B cell (primary cell): ENCODE data around the gene CPLANE2. TPM values are rescaled to one million over a fixed set of nuclear protein-coding genes. Genes with fewer than 3 reads are reported as not detected.
A peak's percentile ranks its signal among the peaks of the same experiment; 100 is the strongest.

Experiments used
- ATAC-seq: fragments of 200-7000 bp; cut with Tn5 transposase; one replicate; pipeline ENCODE4 v1.10.0; 2021; ENCODE audit warnings: low read depth, mild to moderate bottlenecking, moderate number of reproducible peaks, moderate library complexity
- CTCF ChIA-PET: fragments of 350-600 bp; sonication (Branson Sonifier 250); formaldehyde crosslinking; loops from one replicate; lab custom pipeline; 2021; ENCODE audit warnings: antibody characterized with exemption, inconsistent platforms; lab: Charles Lee
- POLR2A ChIA-PET: fragments of 350-600 bp; sonication (Branson Sonifier 250); formaldehyde crosslinking; loops from one replicate; lab custom pipeline; 2021; ENCODE audit warnings: antibody characterized with exemption; lab: Charles Lee
- DNase-seq: peaks from one replicate; pipeline ENCODE4 v3.0.0; 2013
- H2AFZ ChIP-seq: 2 replicates; pipeline ENCODE4 v1.6.1; 2012; ENCODE audit warnings: mild to moderate bottlenecking, low read depth, low read length; ENCODE audit not compliant: insufficient read depth, poor library complexity, severe bottlenecking
- H3K27ac ChIP-seq, 2 donors: 1 replicate in 1 of 2; 2 replicates in 1 of 2; pipeline ENCODE4 v1.5.1; 2012 to 2013; ENCODE audit warnings: low read length in 2 of 2, mild to moderate bottlenecking in 2 of 2, moderate library complexity in 1 of 2
- H3K27me3 ChIP-seq, 4 experiments: fragments of 200-600 bp in 1 of 4; sonication (generic) in 1 of 4; replicated peaks in 1 of 4; 1 replicate in 2 of 4; 2 replicates in 2 of 4; pipeline versions ENCODE4 v1.6.1 to v1.7.0; 2013 to 2016; ENCODE audit warnings: low read length in 3 of 4, mild to moderate bottlenecking in 2 of 4, mixed read lengths in 1 of 4, moderate library complexity in 1 of 4; ENCODE audit not compliant: insufficient read depth in 4 of 4, control insufficient read depth in 3 of 4; ENCODE audit errors: control extremely low read depth in 1 of 4
- H3K36me3 ChIP-seq, 2 experiments: replicated peaks in 1 of 2; 1 replicate in 1 of 2; 2 replicates in 1 of 2; pipeline versions ENCODE4 v1.6.1 to v1.7.1; 2013; ENCODE audit warnings: low read length in 1 of 2; ENCODE audit not compliant: insufficient read depth in 2 of 2, control insufficient read depth in 1 of 2; ENCODE audit errors: control extremely low read depth in 1 of 2, extremely low read depth in 1 of 2
- H3K4me1 ChIP-seq, 2 donors: fragments of 200-600 bp in 1 of 2; sonication (generic) in 1 of 2; 1 replicate in 1 of 2; 2 replicates in 1 of 2; pipeline versions ENCODE4 v1.5.1 to v1.6.1; 2013 to 2017; ENCODE audit warnings: low read length in 2 of 2; ENCODE audit not compliant: control insufficient read depth in 2 of 2, insufficient read depth in 2 of 2
- H3K4me2 ChIP-seq: replicated peaks from 2 replicates; pipeline ENCODE3; 2012; ENCODE audit warnings: mild to moderate bottlenecking, low read depth, low read length; ENCODE audit not compliant: poor library complexity, severe bottlenecking
- H3K4me3 ChIP-seq, 5 experiments: fragments of 200-600 bp in 1 of 5; sonication (generic) in 1 of 5; 1 replicate in 3 of 5; 2 replicates in 2 of 5; pipeline versions ENCODE4 v1.5.1 to v1.7.0; 2011 to 2016; ENCODE audit warnings: low read length in 4 of 5, mild to moderate bottlenecking in 4 of 5, low read depth in 2 of 5, control low read depth in 1 of 5, moderate library complexity in 1 of 5; ENCODE audit not compliant: insufficient read depth in 1 of 5; ENCODE audit errors: control extremely low read depth in 1 of 5, extremely low read depth in 1 of 5
- H3K79me2 ChIP-seq: fragments of 200-600 bp; sonication (generic); one replicate; pipeline ENCODE4 v1.6.0; 2016; ENCODE audit warnings: low read length; ENCODE audit not compliant: control insufficient read depth, insufficient read depth
- H3K9ac ChIP-seq: fragments of 200-600 bp; sonication (generic); 2 replicates; pipeline ENCODE4 v1.6.1; 2017; ENCODE audit warnings: mild to moderate bottlenecking, low read length, moderate library complexity
- H3K9me3 ChIP-seq, 3 donors: one replicate each; pipeline versions ENCODE4 v1.6.1 to v1.7.1; 2013; ENCODE audit warnings: low read length in 2 of 3; ENCODE audit not compliant: control insufficient read depth in 2 of 3, insufficient read depth in 1 of 3; ENCODE audit errors: control extremely low read depth in 1 of 3
- H4K20me1 ChIP-seq: 2 replicates; pipeline ENCODE4 v1.6.0; 2012; ENCODE audit warnings: mild to moderate bottlenecking, low read length; ENCODE audit not compliant: insufficient read depth, control insufficient read depth, poor library complexity, severe bottlenecking
- H3K27ac Mint-ChIP-seq: one replicate; pipeline ENCODE4 v1.8.0; 2021; ENCODE audit warnings: mixed read lengths
- H3K27me3 Mint-ChIP-seq: one replicate; pipeline ENCODE4 v1.8.0; 2021; ENCODE audit warnings: mixed read lengths
- H3K4me1 Mint-ChIP-seq: one replicate; pipeline ENCODE4 v1.8.0; 2021; ENCODE audit warnings: mixed read lengths
- H3K4me3 Mint-ChIP-seq: one replicate; pipeline ENCODE4 v1.8.0; 2021; ENCODE audit warnings: mixed read lengths
- H3K9me3 Mint-ChIP-seq: one replicate; pipeline ENCODE4 v1.8.0; 2022; ENCODE audit warnings: mixed read lengths; ENCODE audit not compliant: insufficient read depth
- CTCF ChIP-seq: fragments of 200-600 bp; IDR thresholded peaks from one replicate; pipeline ENCODE4 v1.8.0; 2022; ENCODE audit warnings: antibody characterized with exemption, mild to moderate bottlenecking
- EZH2 ChIP-seq: IDR thresholded peaks from 2 replicates; pipeline ENCODE4 v1.6.1; 2012; ENCODE audit warnings: borderline replicate concordance, low read depth, mild to moderate bottlenecking, moderate library complexity, low read length; ENCODE audit not compliant: insufficient read depth, poor library complexity, severe bottlenecking
- WGBS: methylation state at CpG from one replicate; pipeline ENCODE4 v1.1.5; 2013; ENCODE audit warnings: missing lambda C conversion rate; ENCODE audit not compliant: insufficient coverage; 5-methylcytosine and 5-hydroxymethylcytosine counted together
- intact Hi-C: fragments of 100-400 bp; cut with micrococcal nuclease; formaldehyde crosslinking; loops from one replicate; pipeline ENCODE4 v1.10.0; 2022
- polyA plus RNA-seq: library from polyadenylated mRNA; depleted of rRNA; stranded (reverse); fragments of >200 nt; gene quantifications from 2 replicates; pipeline ENCODE4 v1.2.3, GENCODE V29; 2012
- total RNA-seq, 2 donors: library from RNA; stranded (reverse); fragments of 120-200 nt in 1 of 2; gene quantifications; 1 replicate in 1 of 2; 2 replicates in 1 of 2; pipeline versions ENCODE4 v1.2.3 to v1.2.4, GENCODE V29; 2013 to 2022

Gene CPLANE2
- total and polyA plus RNA-seq, 2 donors (not counting 1 experiment from before 2014, with no cell fraction given), result 5.7 to 11.1 TPM

- no peaks in the 10 kb centered on the region for H3K9me3 Mint-ChIP-seq
- Histone ChIP-seq H3K4me1 (peaks cover 12 to 17% of the 10 kb centered on the region in 2 donors), H3K9ac (peak overlapping the region; percentile 94), H4K20me1 (no peaks in the 10 kb centered on the region), H3K9me3 (no peaks in the 10 kb centered on the region), H3K27ac (peak overlapping the region; percentile 82 to 92), H3K27me3 (no peaks in the 10 kb centered on the region), H3K4me2 (peak overlapping the region; percentile 94), H3K79me2 (no peaks in the 10 kb centered on the region), H3K36me3 (peaks cover 0 to 9% of the 10 kb centered on the region in 2 experiments), H2AFZ (peak overlapping the region; percentile 88), H3K4me3 (peak overlapping the region; percentile 55 to 98 (median 76))
- ATAC-seq (peak; percentile 76), DNase-seq (peak; percentile 87)
- CTCF ChIA-PET, result interaction anchor here (1.0 to 1.2 kb wide), 3 partner anchors 19 to 153 kb away, joined by 3 to 4 read pairs (median 3); no protein-coding TSS in a partner anchor
- H3K4me3 Mint-ChIP-seq, result peak overlapping the region; percentile 85
- H3K27me3 Mint-ChIP-seq, result no peaks in the 10 kb centered on the region
- WGBS, result 29% methylated on average over 5 of the region's 6 CpGs
- TF ChIP-seq CTCF (peak; percentile 66), EZH2 (no peak)
- POLR2A ChIA-PET, result interaction anchor here (0.7 to 1.4 kb wide), 2 partner anchors 19 to 25 kb away, joined by 3 to 5 read pairs; no protein-coding TSS in a partner anchor
- intact Hi-C loops, result loop anchor here (1.0 to 10.0 kb wide), 5 partner anchors 19 to 711 kb away; partner anchors contain the start of genes CASP9, DNAJC16 and NECAP2
- peak overlapping the region; percentile 96 for H3K27ac Mint-ChIP-seq
- peaks cover 16% of the 10 kb centered on the region for H3K4me1 Mint-ChIP-seq
Measured at GRCh38 chr1:16235944-16236510, 956 bp downstream of the CPLANE2 start.

GRCh38 chr1:16235347-16235746, 1.6 kb downstream of the CPLANE2 start:
- Histone ChIP-seq H3K9me3 (no peaks in the 10 kb centered on the region), H3K79me2 (no peaks in the 10 kb centered on the region), H3K27ac (no peak overlapping the region), H3K36me3 (peaks cover 0 to 13% of the 10 kb centered on the region in 2 experiments), H3K27me3 (peaks cover 0 to 1% (median 0%) of the 10 kb centered on the region in 4 experiments), H3K4me1 (peaks cover 12 to 17% of the 10 kb centered on the region in 2 donors), H3K4me3 (no peak overlapping the region), H3K9ac (no peak overlapping the region), H3K4me2 (no peak overlapping the region), H2AFZ (no peak overlapping the region), H4K20me1 (no peaks in the 10 kb centered on the region)
- Mint-ChIP-seq H3K9me3 (no peaks in the 10 kb centered on the region), H3K27me3 (no peaks in the 10 kb centered on the region), H3K4me1 (peaks cover 16% of the 10 kb centered on the region), H3K27ac (no peak overlapping the region), H3K4me3 (no peak overlapping the region)
- POLR2A ChIA-PET, result interaction anchor here (0.7 kb wide), 1 partner anchor 24 kb away, joined by 3 read pairs; no protein-coding TSS in a partner anchor
- DNase-seq (no peak), ATAC-seq (no peak)
- intact Hi-C loops, result loop anchor here (10.0 kb wide), 1 partner anchor 711 kb away; the partner anchor contains the start of genes CASP9 and DNAJC16
- CTCF ChIA-PET, result interaction anchor here (0.8 to 1.7 kb wide), 5 partner anchors 15 to 157 kb away, joined by 3 to 4 read pairs (median 3); no protein-coding TSS in a partner anchor
- no peak for TF ChIP-seq CTCF
- TF ChIP-seq EZH2, result no peak
- WGBS, result no CpG with 5 or more reads among the region's 2 CpGs
